CD14-positive monocyte (primary cell): Measurements from ENCODE around the gene PHRF1. TPM values are rescaled to one million over a fixed set of nuclear protein-coding genes. Genes with fewer than 3 reads are reported as not detected.

ENCODE experiments used
- DNase-seq, 3 donors: peaks; one replicate each; pipeline ENCODE4 v3.0.0-alpha.2; 2011 to 2022
- H2AFZ ChIP-seq: 2 replicates; pipeline ENCODE4 v1.6.0; 2012; ENCODE audit warnings: mild to moderate bottlenecking, low read depth, low read length, inconsistent platforms; ENCODE audit not compliant: insufficient read depth, poor library complexity, severe bottlenecking
- H3K27ac ChIP-seq, 2 donors: 1 replicate in 1 of 2; 2 replicates in 1 of 2; pipeline ENCODE4 v1.5.1; 2012 to 2013; ENCODE audit warnings: low read length in 2 of 2, control low read depth in 1 of 2, inconsistent platforms in 1 of 2, low read depth in 1 of 2, mild to moderate bottlenecking in 1 of 2
- H3K27me3 ChIP-seq, 2 donors: one replicate each; pipeline versions ENCODE4 v1.6.0 to v1.6.1; 2011 to 2013; ENCODE audit warnings: low read length in 2 of 2; ENCODE audit not compliant: control insufficient read depth in 2 of 2, insufficient read depth in 2 of 2
- H3K36me3 ChIP-seq, 2 donors: replicated peaks in 1 of 2; 1 replicate in 1 of 2; 2 replicates in 1 of 2; pipeline versions ENCODE4 v1.5.1 to v1.6.1; 2012 to 2013; ENCODE audit warnings: low read length in 2 of 2, control low read depth in 1 of 2, inconsistent platforms in 1 of 2, mild to moderate bottlenecking in 1 of 2; ENCODE audit not compliant: insufficient read depth in 2 of 2, control insufficient read depth in 1 of 2
- H3K4me1 ChIP-seq, 2 donors: 1 replicate in 1 of 2; 2 replicates in 1 of 2; pipeline versions ENCODE4 v1.5.1 to v1.6.1; 2012 to 2013; ENCODE audit warnings: low read length in 2 of 2, control low read depth in 1 of 2, inconsistent platforms in 1 of 2, mild to moderate bottlenecking in 1 of 2, moderate library complexity in 1 of 2; ENCODE audit not compliant: insufficient read depth in 2 of 2, control insufficient read depth in 1 of 2
- H3K4me2 ChIP-seq: replicated peaks from 2 replicates; pipeline ENCODE3; 2012; ENCODE audit warnings: low read length, moderate library complexity, mild to moderate bottlenecking; ENCODE audit not compliant: poor library complexity, severe bottlenecking; ENCODE audit errors: extremely low read depth
- H3K4me3 ChIP-seq, 3 experiments: fragments of 200-600 bp in 1 of 3; sonication (generic) in 1 of 3; replicated peaks in 1 of 3; 1 replicate in 2 of 3; 2 replicates in 1 of 3; pipeline ENCODE4 v1.5.1; 2011 to 2013; ENCODE audit warnings: low read length in 3 of 3, mild to moderate bottlenecking in 3 of 3, control low read depth in 2 of 3, low read depth in 2 of 3, inconsistent platforms in 1 of 3, moderate library complexity in 1 of 3
- H3K79me2 ChIP-seq: 2 replicates; pipeline ENCODE4 v1.6.0; 2012; ENCODE audit warnings: mild to moderate bottlenecking, control low read depth, inconsistent platforms, low read length, moderate library complexity; ENCODE audit not compliant: insufficient read depth
- H3K9ac ChIP-seq: 2 replicates; pipeline ENCODE4 v1.6.0; 2017; ENCODE audit warnings: low read length, mild to moderate bottlenecking; ENCODE audit not compliant: insufficient read depth, poor library complexity, severe bottlenecking
- H3K9me3 ChIP-seq, 2 donors: replicated peaks in 1 of 2; 1 replicate in 1 of 2; 2 replicates in 1 of 2; pipeline versions ENCODE4 v1.5.1 to v1.6.1; 2012 to 2013; ENCODE audit warnings: low read length in 2 of 2, control low read depth in 1 of 2; ENCODE audit not compliant: control insufficient read depth in 1 of 2, insufficient read depth in 1 of 2
- H4K20me1 ChIP-seq: 2 replicates; pipeline ENCODE4 v1.6.0; 2012; ENCODE audit warnings: mild to moderate bottlenecking, low read length, control low read depth, moderate library complexity; ENCODE audit not compliant: insufficient read depth
- H3K27ac Mint-ChIP-seq, 7 donors: one replicate each; pipeline ENCODE4 v1.8.0; 2020; ENCODE audit warnings: mild to moderate bottlenecking in 7 of 7, mixed read lengths in 7 of 7, moderate library complexity in 6 of 7, inconsistent platforms in 2 of 7
- H3K27me3 Mint-ChIP-seq, 3 donors: one replicate each; pipeline ENCODE4 v1.8.0; 2021 to 2022; ENCODE audit warnings: low read depth in 3 of 3, mild to moderate bottlenecking in 3 of 3, mixed read lengths in 3 of 3, moderate library complexity in 3 of 3, inconsistent platforms in 1 of 3
- H3K36me3 Mint-ChIP-seq, 2 donors: one replicate each; pipeline ENCODE4 v1.8.0; 2020; ENCODE audit warnings: mixed read lengths in 2 of 2, inconsistent platforms in 1 of 2, mild to moderate bottlenecking in 1 of 2
- H3K4me1 Mint-ChIP-seq: one replicate; pipeline ENCODE4 v1.8.0; 2020; ENCODE audit warnings: mild to moderate bottlenecking, mixed read lengths
- H3K4me3 Mint-ChIP-seq, 2 donors: one replicate each; pipeline ENCODE4 v1.8.0; 2020; ENCODE audit warnings: mild to moderate bottlenecking in 2 of 2, mixed read lengths in 2 of 2, moderate library complexity in 1 of 2
- H3K9me3 Mint-ChIP-seq, 7 donors: one replicate each; pipeline ENCODE4 v1.8.0; 2020 to 2022; ENCODE audit warnings: mixed read lengths in 7 of 7, mild to moderate bottlenecking in 6 of 7, moderate library complexity in 6 of 7, inconsistent platforms in 2 of 7
- WGBS: methylation state at CpG from one replicate; pipeline ENCODE4 v1.1.5; 2013; ENCODE audit warnings: missing lambda C conversion rate; ENCODE audit not compliant: insufficient coverage; 5-methylcytosine and 5-hydroxymethylcytosine counted together
- intact Hi-C, 2 donors: fragments of 100-400 bp; cut with micrococcal nuclease; formaldehyde crosslinking; loops; one replicate each; pipeline versions ENCODE4 v1.15.0 to v1.15.1; 2023
- polyA plus RNA-seq, 3 donors: library from polyadenylated mRNA; depleted of rRNA in 1 of 3; unstranded in 2 of 3; stranded (reverse) in 1 of 3; fragments of 300-500 nt in 2 of 3; fragments of >200 nt in 1 of 3; fragmentation: Illumina TruSeq in 2 of 3; gene quantifications; 1 replicate in 2 of 3; 2 replicates in 1 of 3; pipeline ENCODE4 v1.2.3, GENCODE V29; 2012 to 2021
- TF ChIP-seq, protein P1 (sequence below): fragments of 200-600 bp; IDR thresholded peaks from one replicate; pipeline ENCODE4 v1.8.0; 2022; ENCODE audit warnings: antibody characterized with exemption, mild to moderate bottlenecking

The PHRF1 gene
- polyA plus RNA-seq, 3 donors = 1.3 to 11.1 (median 3.3) TPM

DNA sequence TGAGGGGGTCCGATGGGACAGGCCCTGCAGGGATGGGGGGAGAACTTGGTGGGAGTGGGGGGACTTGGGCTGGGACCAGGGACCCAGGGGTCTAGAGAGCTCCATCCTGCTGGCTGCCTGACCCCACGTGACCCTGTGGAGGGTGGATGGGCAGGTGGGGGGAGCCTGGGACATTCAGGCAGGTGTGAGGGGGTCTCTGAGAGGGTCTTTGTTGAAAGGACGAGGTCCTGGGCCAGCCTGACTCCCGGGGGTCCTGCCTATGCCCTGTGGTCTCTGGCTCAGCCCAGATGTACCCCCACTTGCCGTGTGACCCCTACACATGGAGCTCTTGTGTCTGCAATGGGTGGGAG is 31.5 kb upstream of the PHRF1 start:
- Histone ChIP-seq H4K20me1 (no peaks in the 10 kb centered on the region), H3K9ac (no peak overlapping the region), H3K4me2 (no peak overlapping the region), H2AFZ (no peak overlapping the region), H3K4me1 (no peaks in the 10 kb centered on the region), H3K27ac (no peak overlapping the region), H3K79me2 (no peaks in the 10 kb centered on the region), H3K36me3 (no peaks in the 10 kb centered on the region), H3K4me3 (no peak overlapping the region), H3K9me3 (no peaks in the 10 kb centered on the region), H3K27me3 (no peaks in the 10 kb centered on the region)
- no peak overlapping the region for H3K27ac Mint-ChIP-seq
- peaks cover 0 to 8% (median 7%) of the 10 kb centered on the region in 3 donors for H3K27me3 Mint-ChIP-seq
- H3K36me3 Mint-ChIP-seq = no peaks in the 10 kb centered on the region
- no peak for DNase-seq
- TF ChIP-seq, protein P1, sequence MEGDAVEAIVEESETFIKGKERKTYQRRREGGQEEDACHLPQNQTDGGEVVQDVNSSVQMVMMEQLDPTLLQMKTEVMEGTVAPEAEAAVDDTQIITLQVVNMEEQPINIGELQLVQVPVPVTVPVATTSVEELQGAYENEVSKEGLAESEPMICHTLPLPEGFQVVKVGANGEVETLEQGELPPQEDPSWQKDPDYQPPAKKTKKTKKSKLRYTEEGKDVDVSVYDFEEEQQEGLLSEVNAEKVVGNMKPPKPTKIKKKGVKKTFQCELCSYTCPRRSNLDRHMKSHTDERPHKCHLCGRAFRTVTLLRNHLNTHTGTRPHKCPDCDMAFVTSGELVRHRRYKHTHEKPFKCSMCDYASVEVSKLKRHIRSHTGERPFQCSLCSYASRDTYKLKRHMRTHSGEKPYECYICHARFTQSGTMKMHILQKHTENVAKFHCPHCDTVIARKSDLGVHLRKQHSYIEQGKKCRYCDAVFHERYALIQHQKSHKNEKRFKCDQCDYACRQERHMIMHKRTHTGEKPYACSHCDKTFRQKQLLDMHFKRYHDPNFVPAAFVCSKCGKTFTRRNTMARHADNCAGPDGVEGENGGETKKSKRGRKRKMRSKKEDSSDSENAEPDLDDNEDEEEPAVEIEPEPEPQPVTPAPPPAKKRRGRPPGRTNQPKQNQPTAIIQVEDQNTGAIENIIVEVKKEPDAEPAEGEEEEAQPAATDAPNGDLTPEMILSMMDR = no peak
- 91% methylated on average over 5 of the region's 5 CpGs for WGBS
- peaks cover 0 to 3% (median 0%) of the 10 kb centered on the region in 7 donors for H3K9me3 Mint-ChIP-seq
- intact Hi-C loops = no loop called here
- H3K4me3 Mint-ChIP-seq = no peak overlapping the region
- H3K4me1 Mint-ChIP-seq = no peaks in the 10 kb centered on the region

DNA sequence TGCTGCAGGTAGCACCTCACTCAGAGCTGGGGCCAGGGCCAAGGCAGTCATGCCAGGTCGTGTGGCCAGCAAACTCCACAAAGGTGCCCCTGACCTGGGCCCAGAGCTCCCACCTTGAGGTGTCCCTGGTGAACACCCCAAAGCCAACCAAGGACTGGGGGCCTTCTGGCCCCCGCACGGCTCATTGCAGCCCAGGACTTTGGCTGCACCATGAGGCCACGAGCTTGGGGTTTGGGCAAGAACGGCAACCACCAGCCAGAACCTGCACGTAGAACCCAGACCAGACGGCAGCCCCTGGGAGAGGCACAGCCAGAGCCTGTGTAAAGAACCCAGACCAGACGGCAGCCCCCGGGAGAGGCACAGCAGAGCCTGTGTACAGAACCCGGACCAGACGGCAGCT is 31.1 kb upstream of the PHRF1 start:
- no peaks in the 10 kb centered on the region for H3K79me2 ChIP-seq
- Mint-ChIP-seq H3K4me3 (no peak overlapping the region), H3K9me3 (peaks cover 0 to 3% (median 0%) of the 10 kb centered on the region in 7 donors), H3K27ac (no peak overlapping the region), H3K27me3 (peaks cover 0 to 7% (median 5%) of the 10 kb centered on the region in 3 donors), H3K36me3 (no peaks in the 10 kb centered on the region), H3K4me1 (no peaks in the 10 kb centered on the region)
- H3K4me3 ChIP-seq = no peak overlapping the region
- intact Hi-C loops = no loop called here
- DNase-seq = no peak
- no peaks in the 10 kb centered on the region for H4K20me1 ChIP-seq
- H3K36me3 ChIP-seq = no peaks in the 10 kb centered on the region
- WGBS = 97% methylated on average over 11 of the region's 11 CpGs
- no peak overlapping the region for H3K4me2 ChIP-seq
- H3K27ac ChIP-seq = no peak overlapping the region
- H3K4me1 ChIP-seq = no peaks in the 10 kb centered on the region
- no peaks in the 10 kb centered on the region for H3K9me3 ChIP-seq
- H3K27me3 ChIP-seq = no peaks in the 10 kb centered on the region
- H2AFZ ChIP-seq = no peak overlapping the region
- TF ChIP-seq, protein P1 = no peak
- no peak overlapping the region for H3K9ac ChIP-seq
